DMS114 treated with DMSO at 0.1 percent for 48 hours (cell line): ENCODE results near the gene ADGRG6.
"Not testable (repeated sequence)": the region's sequence is repeated elsewhere in the genome, so short reads cannot be mapped to it uniquely, and the experiment has no call there.

Source experiments
- DNase-seq: peaks from one replicate; lab custom pipeline; 2025; ENCODE audit not compliant: unreplicated experiment; lab: John Stamatoyannopoulos, UW

Gene ADGRG6

DNA sequence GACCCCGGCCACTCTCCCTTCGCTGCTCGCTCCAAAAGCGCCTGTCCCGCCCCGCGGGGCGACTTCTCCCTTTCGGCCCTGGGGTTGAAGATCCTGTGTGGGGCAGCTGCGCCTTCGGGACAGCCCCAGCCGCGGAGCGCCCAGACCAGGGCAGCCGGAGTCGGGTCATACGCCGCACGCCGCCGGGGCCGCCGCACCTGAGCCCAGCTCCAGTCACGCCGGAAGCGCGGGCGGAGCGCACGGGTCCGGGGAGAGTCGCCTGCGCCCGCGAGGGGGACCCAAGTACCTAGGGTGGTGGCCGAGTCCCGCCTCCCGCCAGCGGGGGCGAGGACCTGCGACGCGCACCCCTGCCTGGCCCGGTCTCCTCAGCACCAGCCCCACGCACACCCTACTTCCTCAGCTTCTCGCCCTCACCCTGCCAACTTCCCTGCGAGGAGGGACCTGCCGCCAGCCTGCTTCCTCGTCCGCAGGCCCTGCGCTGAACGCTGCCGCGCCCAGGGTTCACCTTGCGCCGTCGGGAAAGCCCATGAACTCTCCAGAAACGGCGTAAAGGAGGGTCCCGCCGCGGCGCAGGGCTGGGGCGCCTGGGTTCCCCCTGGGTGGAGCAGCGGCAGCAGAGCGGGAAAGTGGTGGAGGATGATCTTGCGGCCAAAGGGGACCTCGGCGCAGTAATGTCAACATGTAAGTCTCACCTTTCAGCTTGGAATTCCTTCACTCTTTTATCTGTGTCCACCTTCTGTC lies at the start of gene ADGRG6:
Gene ADGRG6 (plus strand): TSS at position 357 of the 741 bp plus-strand sequence. CDS start 323 bp downstream, at position 680.
- DNase-seq, result no peak

DNA sequence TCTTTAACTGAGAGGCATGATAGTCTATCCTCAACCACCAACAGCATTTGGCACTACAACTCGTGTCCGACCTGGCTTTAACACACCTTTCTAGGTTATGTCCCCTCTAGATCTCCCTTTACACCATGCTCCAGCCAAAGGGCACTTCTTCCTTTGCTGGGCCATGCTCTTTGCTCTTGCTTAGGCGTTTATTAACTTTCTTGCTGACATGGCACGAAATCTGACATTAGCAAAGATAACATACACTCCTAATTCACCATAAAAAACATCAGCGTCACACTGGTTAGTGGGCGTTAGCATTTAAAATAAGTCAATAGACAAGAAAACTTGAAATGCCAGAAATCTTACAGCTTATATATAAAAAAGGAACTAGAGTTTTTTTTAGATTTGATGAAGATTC lies 47.3 kb upstream of the ADGRG6 start:
- DNase-seq, result no peak

DNA sequence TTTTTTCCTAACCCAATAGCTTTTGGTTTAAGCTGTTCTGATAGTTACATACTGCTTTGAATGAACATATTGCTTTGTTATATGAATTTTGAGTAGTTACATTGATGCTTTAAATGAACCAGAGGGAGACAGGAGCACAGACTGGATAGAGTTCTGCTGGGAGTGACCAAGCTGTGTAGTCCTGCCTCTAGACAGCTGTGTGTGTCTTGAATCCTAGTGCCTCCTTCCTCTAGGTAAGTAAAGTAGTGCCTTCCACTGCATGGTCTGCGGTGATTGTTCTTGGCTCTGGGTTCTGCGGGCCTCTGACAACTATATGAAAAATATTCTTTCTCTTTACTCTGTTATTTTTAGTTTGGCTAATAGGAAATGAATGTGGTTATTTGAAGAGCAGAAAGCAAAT lies 46.0 kb upstream of the ADGRG6 start:
- DNase-seq, result no peak

DNA sequence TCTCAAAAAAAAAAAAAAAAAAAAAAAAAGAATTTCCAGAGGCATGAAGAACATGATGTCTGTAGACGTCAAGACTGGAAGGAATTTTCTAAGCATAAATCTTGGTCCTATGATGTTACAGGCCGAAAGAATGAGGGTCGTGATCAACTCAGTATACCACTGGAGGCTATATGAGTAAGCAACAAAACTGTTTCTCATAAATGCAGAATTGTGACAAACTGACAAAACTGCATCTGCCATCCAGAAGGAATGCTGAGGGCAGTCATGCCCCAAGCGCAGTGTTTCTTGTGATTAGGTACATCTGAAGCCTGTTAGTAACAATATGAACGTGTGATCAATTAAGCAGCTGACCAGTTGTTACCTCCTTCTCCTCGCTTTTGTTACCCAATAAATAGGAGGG lies 43.5 kb upstream of the ADGRG6 start:
- no peak for DNase-seq

DNA sequence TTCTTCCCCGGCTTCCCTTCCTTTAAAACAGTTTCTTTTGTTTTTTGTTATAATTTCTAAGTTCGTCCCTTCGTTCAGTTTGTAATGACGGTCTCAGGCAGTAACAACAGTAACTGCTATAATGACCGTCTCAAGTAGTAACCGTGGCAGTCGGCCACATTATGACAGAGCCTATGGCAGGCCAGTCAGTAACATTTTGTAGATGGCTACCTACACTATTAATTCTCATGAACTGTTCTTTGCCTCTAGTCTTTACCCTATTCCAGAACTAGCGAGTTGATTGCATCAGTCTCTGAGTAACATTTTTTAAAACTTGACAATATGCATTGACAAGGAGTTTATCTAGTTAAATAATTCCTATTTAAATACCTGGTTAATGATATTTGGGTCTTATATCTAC lies 43.0 kb upstream of the ADGRG6 start:
- DNase-seq, result no peak

DNA sequence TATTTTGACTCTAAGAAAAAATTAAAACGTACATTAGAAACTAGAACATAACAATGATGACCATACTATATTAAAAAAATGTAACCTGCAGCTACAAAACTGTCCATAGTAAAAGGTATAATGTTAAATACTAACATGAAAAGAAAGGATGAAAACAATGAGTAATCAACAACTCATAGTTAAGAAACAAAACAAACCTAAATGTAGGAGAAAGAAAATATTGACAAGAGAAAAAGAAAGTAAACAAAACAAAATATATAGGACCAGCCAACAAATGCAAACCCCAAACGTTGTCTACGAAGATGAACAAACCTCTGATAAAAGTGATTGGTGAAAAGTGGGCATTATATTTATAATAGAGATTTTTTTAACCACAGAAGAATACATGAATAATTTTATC lies 41.1 kb upstream of the ADGRG6 start:
- no peak for DNase-seq

DNA sequence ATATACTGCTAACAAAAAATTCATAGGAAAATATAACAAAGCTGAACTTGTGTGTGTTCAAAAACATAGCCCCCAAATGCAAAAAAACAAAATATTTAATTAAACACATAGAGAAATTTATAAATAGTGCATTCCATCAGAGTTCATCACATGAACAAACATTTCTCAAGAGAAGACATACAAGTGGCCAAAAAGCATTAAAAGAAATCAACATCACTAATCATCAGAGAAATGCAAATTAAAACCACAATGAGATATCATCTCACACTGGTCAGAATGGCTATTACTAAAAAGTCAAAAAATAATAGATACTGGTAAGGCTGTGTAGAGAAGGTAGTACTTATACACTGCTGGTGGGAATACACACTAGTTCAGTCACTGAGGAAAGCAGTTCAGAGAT lies 39.6 kb upstream of the ADGRG6 start:
- no peak for DNase-seq

DNA sequence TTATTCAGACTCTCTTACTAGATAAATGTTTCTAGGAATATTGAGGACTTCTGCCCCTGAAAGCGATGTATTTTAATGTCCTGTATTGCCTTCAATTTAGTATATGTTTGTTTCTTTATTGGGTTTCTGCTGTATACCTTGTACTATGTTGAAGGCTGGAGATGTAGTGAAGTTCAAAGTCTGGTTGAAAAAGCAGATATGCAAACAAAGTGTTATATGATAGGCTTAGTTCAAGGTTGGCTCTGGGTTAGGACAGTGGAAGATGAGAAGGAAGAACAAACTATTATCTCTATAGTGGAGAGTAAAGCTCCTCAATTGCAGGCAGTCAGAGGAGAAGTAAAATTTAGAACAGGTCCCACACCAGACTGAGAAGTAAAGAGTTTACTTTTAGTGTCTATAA lies 36.3 kb upstream of the ADGRG6 start:
- DNase-seq, result no peak

DNA sequence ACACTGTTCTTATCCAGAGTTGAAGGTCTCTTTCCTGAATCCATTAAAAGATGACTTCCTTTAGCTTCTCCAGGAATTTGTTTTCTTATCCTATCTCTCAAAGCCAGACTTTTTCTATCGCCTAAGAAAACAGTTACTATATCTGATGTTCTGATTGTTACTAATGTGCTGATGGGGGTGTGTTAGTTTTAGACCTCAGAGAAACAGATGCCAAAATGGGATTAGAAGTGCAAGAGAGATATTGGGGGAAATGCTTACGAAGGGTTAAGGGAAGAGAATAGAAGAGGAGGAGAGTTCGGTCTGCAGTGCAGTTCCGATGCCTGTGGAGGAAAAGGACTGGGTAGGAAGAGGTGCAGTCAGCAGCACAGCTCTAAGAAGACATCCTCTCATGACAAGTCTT lies 35.7 kb upstream of the ADGRG6 start:
- no peak for DNase-seq

DNA sequence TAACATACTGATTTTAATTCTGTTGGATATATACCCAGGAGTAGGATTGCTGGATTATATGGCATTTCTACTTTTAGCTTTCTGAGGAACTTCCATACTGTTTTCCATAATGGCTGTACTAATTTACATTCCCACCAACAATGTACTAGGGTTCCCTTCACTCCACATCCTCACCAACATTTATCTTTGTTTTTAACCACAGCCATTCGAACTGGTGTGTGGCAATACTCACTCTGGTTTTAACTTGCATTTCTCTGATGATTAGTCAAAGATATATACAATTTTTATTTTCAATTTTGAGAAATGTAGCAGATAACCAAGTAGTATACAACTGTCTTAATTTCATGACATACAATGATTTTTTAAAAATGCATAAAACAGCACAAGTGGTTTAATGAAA lies 30.3 kb upstream of the ADGRG6 start:
- no peak for DNase-seq

DNA sequence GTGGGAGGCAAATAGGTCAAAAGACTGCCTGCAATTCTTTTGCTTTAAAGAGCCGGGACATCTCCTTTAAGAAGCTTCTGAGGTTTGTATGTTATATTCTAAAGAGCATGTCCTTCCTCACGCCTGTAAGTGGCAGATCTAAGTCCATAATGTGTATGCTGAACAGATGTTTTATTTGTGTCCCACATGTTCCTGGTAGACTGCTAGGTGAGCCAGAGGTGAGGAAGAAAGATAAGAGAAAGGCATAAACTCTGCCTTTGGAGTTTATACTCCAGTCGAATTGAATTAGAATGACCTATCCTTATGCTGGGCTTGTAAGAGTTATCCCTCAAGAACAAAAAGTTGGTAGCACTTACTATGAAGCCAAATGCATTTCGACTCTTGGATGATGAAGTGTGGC lies 27.2 kb upstream of the ADGRG6 start:
- no peak for DNase-seq

DNA sequence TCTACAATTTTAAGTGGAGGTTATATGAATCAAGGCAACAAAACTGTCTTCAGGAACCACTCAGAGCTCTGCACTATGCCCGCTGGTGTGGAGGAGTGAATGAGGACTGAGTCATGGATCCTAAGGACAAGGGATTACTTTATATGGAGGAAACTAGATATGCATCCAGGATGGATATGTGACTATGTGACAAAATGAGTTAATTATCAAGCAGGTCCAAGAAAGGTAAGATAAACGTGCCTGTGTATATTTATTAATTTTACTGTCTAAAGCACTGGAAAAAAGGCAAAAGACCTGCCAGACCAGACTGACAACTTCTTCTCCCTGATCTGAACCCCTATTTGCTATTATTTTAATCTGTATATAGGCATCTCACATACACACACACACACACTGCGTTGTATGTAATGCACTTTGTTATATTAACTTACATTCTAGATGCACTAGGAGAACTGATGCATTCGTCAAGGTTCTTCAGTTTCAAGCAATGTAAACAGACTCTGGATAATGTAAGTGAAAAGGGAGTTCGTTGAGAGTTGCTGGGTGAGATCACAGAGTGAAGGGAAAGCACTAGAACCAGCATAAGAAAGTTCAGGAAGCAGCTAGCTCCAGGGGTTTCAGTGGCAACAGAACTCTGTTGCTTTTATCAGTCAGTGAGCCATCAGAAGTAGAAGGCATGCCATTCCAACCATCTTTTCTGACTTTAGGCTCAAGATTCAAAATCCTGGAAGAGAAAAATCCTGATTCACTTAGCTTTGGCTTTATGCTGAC lies 26.4 kb upstream of the ADGRG6 start:
- no peak for DNase-seq

DNA sequence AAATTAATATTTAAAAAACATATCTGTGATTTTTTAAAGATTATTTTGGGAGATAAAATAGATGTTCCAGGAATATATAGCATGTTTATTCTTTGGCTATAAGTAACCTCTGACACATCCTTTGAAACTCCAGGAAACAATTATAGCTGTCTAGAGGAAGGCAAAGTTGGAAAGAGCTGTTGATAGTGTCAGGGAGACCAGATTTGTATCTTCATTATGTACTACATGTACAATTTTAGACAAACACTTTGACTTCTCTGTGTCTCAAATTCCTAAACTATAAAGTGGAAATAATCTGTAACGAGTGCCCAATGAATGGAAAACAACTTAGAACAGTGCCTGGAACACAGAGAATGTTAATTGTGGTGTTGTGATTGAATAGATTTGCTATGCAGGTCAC lies 25.6 kb upstream of the ADGRG6 start:
- DNase-seq, result no peak

DNA sequence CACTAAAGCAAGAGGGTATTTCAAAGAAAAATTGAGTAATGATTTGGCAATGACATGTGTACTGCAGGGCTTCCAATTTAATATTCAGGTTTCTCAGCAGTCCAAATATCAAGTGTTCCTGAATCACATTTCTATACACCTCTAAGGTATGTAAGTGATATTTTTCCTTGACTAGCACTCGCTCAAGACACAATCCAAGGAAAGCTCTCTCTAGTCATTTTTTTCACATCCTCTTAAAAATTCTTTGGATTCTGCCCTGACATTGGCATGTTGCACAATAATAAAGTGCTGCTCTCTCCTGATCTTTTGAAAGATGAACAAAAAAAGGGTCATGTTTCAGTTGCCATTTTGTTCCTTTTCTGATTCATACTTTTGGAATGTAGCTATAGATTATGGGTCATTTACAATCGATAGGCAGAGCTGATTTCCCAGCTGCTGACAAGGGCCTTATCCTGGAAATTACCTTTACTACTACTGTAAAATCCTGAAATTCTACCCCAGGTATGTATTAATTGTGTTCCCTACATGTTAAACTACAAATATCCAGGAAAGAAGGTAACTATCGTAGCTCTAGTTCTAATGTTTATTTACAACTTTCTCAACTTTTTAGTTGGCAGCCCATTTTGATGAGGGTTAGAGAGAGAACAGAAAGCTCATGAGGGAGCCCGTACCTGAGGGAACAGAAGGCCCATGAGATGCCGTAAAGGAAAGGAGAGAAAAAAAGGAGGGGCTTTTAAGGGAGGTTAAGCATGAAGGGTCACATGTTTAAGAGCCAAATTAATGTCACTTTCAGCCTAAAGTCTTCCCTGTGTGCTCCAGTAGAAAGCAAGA lies 22.2 kb upstream of the ADGRG6 start:
- no peak for DNase-seq

DNA sequence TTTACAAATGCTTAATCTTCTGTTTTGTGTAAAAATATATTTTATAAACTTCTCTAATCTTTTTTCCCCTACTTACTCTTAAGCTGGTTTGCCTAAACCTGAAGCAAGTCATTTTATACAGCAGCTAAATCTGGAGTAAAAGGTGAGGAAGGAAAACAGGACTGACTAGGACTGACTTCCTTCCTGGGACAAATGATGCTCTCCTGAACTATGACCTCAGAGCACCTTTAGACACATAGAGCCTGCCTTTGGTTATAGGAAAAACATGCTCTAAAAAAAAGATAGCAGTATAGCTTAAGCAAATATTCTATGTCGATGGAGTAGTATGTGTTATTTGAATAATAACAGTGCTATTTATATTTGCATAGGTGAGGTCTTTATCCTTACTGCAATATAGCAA lies 21.5 kb upstream of the ADGRG6 start:
- DNase-seq, result no peak

DNA sequence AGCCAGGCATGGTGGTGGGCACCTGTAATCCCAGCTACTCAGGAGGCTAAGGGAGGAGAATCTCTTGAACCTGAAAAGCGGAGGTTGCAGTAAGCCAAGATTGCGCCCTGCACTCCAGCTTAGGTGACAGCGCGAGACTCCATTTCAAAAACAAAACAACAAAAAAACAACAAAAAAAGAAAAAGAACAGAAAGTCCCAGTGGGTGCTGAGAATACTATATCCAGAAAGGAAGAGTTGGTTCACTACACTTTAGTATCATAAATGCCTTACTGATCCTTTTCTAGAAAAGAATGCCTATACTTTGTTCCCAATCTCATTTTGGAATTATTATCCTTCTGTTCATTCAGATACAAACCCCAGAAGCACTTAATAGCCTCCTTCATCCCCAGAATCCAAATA lies 20.9 kb upstream of the ADGRG6 start:
- no peak for DNase-seq

DNA sequence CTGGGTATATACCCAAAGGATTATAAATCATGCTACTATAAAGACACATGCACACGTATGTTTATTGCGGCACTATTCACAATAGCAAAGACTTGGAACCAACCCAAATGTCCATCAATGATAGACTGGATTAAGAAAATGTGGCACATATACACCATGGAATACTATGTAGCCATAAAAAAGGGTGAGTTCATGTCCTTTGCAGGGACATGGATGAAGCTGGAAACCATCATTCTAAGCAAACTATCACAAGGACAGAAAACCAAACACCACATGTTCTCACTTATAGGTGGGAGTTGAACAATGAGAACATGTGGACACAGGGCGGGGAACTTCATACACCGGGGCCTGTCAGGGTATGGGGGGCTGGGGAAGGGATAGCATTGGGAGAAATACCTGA lies 18.7 kb upstream of the ADGRG6 start:
- not testable (repeated sequence) for DNase-seq

DNA sequence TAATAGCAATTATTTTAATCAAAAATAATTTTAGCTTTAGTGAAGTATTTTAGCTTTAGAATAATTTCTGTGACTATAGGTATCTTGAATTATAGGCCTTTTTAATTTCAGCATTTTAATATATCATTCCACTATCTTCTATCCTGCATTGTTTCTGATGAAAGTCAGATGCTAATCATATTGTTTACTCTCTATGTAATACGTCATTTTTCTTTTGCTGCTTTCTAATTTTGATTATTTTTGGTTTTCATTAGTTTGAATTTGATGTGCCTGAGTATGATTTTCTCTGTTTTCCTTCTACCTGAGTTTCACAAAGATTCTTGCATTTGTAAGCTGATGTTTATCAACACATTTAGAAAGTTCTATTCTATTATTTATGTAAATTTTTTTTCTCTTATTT lies 17.4 kb upstream of the ADGRG6 start:
- no peak for DNase-seq

DNA sequence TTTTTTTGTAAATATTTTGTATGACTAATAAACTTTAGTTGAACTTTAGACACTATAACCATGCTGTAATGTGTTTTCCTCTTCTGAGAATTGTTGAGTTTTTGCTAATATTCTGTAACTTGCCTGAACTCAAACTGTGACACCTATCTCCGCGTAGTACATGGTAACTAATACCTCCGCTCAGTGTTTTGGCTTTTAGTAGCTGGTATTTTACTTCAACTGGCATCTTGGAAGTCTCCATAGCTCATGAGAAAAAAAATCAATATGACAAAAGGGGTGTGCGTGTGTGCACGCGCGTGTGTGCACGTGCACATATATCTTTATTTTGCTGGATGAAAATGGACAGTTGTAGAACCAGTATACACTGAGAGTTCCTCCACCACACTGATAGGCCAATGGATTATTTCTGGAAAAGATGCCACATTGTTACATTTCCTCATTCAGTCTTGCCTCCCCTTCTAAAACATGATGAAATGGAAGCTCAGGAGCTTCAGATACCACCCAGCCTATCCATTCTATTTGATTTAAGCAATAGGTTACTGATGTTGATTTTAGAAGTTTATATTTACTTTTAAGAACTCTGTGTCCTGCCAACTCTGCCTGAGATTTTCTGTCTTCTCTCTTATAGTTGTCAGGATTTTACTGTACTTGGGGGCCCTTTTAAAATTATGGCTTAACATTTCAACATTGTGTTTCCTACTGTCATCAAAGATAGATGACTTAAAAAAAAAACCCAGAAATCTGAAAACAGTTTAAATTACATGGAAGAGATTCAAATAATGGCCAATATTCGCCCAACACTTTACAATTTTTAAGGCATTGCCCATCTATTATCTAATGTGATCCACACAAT lies 16.3 kb upstream of the ADGRG6 start:
- DNase-seq, result no peak

DNA sequence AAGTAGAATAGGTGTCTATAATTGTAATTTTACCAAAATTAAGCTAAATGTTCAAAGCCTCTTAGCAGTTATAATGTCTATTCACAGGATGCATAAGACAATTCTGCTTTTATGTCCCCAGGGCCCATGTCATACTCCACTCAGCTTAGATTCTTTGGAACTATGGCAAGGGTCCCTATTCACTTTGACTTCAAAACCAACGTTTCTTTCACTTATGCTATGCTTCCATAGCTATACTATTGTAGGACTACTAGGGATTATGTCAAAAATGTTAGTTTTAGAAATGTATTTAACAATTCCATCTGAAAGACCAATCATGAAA lies 15.8 kb upstream of the ADGRG6 start:
- DNase-seq, result no peak

DNA sequence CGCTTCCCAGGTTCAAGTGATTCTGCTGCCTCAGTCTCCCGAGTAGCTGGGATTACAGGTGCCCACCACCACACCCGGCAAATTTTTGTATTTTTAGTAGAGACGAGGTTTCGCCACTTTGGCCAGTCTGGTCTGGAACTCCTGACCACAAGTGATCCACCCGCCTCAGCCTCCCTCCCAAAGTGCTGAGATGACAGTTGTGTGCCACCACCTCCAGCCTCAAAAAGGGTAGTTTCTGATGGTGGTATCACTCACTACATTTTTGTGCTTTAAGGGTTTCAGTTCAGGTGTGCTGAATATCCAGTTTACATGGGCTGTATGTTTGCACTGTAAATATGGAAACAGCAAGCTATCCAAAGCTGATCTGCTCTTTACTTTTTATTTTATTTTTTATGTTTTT lies 12.1 kb upstream of the ADGRG6 start:
- DNase-seq, result no peak
